Epithelial cell of proximal tubule (primary cell): ENCODE results near the gene OBI1. TPM values are rescaled to one million over a fixed set of nuclear protein-coding genes. Genes with fewer than 3 reads are reported as not detected.

ENCODE experiments used
- DNase-seq: peaks from one replicate; pipeline ENCODE4 v3.0.0-alpha.2; 2011; ENCODE audit warnings: low read depth
- H3K4me3 ChIP-seq: 2 replicates; pipeline ENCODE4 v1.5.1; 2011; ENCODE audit warnings: low read depth, mild to moderate bottlenecking, low read length
- total RNA-seq: library from RNA; depleted of rRNA; stranded (reverse); fragments of >200 nt; gene quantifications from 2 replicates; pipeline ENCODE4 v1.2.3, GENCODE V29; 2015
- TF ChIP-seq, protein P1 (sequence below): conservative IDR thresholded peaks from 2 replicates; pipeline ENCODE4 v1.5.1; 2012; ENCODE audit warnings: low read depth, mild to moderate bottlenecking, low read length

The OBI1 gene
- total RNA-seq, 1 donor from 2014 or later = 14.1 TPM

DNA sequence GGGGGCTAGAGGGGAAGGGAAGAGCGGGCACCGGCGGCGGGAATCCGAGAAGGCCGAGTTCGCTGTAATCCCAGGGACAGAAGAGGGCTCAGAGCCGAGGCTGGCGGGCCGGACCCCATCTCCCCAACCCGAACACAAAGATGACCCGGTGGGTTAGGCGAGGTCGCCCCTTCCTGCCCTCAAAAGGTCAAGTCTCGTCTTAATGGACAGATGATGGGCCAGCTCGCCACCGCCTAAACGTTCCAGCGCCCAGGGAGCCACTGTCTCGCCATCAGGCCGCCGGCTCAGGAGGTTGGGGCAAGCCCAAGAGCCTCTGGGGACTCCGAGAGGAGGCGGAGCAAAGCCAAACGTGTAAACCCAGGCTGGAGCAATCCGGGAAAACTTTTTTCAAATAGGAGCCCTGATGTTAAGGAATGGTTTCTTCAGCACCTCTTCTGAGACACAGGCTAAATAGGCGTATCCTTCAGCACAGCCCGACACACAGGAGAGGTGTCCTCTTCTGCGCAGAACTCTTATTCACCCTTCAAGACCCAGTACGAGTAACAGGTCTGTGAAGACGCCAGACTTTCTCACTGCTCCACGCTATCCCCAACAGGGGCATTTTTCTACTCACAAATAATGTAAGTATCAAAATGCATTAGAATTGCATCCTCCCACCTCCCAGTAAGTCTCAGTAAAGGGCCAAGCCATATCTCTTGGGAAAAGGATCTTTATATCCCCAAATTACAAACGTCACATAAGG, 49.3 kb downstream of the OBI1 start:
- peak overlapping the region; percentile 45 for H3K4me3 ChIP-seq
- no peak for DNase-seq
- TF ChIP-seq, protein P1, sequence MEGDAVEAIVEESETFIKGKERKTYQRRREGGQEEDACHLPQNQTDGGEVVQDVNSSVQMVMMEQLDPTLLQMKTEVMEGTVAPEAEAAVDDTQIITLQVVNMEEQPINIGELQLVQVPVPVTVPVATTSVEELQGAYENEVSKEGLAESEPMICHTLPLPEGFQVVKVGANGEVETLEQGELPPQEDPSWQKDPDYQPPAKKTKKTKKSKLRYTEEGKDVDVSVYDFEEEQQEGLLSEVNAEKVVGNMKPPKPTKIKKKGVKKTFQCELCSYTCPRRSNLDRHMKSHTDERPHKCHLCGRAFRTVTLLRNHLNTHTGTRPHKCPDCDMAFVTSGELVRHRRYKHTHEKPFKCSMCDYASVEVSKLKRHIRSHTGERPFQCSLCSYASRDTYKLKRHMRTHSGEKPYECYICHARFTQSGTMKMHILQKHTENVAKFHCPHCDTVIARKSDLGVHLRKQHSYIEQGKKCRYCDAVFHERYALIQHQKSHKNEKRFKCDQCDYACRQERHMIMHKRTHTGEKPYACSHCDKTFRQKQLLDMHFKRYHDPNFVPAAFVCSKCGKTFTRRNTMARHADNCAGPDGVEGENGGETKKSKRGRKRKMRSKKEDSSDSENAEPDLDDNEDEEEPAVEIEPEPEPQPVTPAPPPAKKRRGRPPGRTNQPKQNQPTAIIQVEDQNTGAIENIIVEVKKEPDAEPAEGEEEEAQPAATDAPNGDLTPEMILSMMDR = no peak

DNA sequence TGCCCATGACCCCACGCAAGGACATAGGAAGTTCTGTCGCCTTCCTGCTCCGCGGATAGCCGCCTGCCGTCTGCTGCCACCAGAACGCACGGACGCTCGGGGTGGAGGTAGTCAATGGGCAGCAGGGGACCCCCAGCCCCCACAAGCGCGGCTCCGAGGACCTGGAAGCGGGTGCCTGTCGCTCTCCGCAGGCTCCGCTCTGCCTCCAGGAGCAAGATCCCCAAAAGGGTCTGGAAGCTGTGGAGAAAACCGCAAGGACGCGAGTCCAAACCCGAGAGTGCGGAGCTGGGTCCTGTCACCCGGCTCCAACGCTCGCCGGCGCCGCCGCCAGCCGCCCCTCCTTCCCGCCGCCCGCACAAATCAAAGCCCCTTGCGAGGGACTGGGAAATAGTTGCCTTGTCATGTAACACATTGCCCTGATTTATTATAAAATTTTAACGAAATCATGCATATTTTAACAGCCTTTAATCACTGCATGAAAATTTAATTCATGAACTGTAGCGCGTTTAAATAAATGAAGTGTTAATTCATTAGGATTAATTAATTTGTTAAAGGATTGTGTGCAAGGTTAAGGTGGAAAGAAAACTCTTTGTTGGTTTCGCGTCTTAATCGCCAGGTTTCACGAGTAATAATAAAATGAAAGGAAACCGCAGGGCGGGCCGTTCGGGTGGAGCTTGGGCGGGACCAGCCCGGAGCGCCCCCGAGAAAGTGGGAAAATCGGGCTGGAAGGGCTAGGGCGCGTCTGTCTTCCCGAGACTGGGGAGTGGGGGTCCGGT, 50.1 kb downstream of the OBI1 start:
- TF ChIP-seq, protein P1 = no peak
- H3K4me3 ChIP-seq = peak overlapping the region; percentile 45
- DNase-seq = no peak

DNA sequence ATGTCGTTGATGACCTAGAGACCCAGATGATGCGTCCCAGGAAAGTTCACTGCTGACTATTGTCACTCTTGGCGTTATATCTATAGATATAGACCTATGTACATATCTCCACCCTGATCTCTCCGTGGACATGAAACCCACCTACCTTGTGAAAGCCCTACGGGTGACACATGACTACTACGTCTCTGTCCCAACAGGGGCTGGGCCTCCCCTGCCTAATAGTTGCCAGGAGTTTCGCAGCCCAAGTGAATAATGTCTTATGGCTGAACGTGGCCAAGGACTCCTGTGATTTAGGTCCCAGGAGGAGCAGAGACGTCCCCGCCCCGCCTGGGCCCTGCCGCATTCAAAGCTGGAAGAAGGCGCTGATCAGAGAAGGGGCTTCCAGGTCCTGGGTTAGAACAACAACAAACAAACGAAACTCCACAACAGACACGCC, 50.7 kb downstream of the OBI1 start:
- no peak overlapping the region for H3K4me3 ChIP-seq
- TF ChIP-seq, protein P1 = no peak
- DNase-seq = no peak

DNA sequence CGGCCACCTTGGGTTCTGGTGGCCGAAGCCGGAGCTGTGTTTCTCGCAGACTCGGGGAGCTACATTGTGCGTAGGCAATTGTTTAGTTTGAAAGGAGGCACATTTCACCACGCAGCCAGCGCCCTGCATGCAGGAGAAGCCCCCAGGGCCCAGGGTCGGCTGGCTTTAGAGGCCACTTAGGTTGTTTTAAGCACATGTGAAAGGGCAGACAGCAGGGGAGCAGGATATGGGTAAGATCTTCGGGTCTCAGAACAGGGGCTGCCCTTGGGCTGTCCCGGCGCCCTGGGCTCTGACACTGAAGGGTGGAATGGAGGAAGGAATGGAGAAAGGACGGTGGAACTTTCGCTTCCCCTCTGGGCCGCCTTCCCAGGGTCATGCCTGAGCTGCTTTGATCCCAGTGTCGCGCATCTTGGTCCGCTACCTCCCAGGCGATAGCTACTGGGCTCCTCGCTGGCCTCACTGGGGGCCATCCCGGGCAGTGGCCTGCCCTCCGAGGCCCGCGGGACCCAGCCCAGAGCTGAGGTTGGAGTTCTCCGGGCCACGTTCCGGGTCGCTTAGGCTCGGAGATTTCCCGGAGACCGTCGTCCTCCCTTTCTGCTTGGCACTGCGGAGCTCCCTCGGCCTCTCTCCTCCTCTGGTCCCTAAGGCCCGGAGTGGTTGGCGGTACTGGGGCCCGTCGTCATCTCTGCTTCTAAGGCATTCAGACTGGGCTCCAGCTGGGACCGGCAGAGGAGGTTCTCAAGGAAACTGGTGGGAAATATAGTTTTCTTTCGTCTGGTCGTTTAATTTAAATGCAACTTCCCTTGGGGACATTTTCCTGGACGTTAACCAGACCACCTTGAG, 51.3 kb downstream of the OBI1 start:
- TF ChIP-seq, protein P1 = no peak
- no peak overlapping the region for H3K4me3 ChIP-seq
- no peak for DNase-seq

DNA sequence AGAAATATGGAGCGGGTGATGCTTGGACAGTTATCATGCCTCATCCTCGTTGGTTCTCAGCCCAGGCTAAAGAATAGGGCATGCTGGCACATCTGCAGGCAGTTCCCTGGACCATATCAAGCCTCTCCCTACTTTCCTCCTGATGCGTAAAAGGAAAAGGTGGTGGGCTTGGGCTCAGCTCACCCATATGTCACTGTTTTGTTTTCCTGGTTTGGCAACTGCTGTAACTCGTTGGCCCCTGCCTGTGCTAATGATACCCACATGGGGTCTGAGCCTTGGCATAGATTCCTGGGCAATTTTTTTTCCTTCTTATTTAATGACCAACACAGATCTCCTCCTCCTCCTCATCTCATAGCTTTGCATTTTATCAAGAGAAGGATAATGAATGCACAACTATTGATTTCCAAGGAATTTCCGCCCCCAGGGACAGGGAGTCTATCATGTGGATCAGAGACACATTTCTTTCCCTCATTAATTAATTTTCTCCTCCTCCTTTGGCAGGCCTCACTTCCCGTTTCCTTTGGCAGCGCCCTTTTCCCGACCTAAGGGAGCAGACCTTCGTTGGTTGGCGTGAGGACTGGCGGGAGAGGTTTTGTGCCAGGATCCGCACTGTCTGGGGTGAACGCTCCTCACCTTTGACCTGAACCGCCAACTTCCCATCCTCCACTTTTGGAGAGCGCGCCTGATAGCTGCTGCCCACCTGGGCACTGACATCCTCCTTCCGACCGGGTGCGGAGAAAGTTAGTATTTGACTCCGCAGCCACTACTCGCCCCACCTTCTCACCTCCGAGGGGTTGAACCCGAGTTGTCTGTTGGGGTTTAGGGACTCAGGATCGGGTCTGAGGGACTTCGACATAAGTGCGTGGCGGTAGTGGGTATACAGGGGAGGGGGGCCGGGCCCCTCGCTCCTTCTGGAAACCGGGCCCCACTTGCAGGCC, 52.2 kb downstream of the OBI1 start:
- H3K4me3 ChIP-seq = no peak overlapping the region
- no peak for DNase-seq
- TF ChIP-seq, protein P1 = no peak
